ENCODE results near the gene NMBR. TPM values are rescaled to one million over a fixed set of nuclear protein-coding genes. Genes with fewer than 3 reads are reported as not detected.

NMBR gene
- total RNA-seq, 1 donor from 2014 or later: 0.22 TPM

- H3K4me3 Mint-ChIP-seq: no peak overlapping the region
- no peaks in the 10 kb centered on the region for H3K27me3 Mint-ChIP-seq
- DNase-seq (ENCODE audit: extremely low spot score, unreplicated experiment): no peak
- no peak for TF ChIP-seq CTCF (conservative IDR thresholded peaks at IDR 0.05)
- no peaks in the 10 kb centered on the region for H3K36me3 Mint-ChIP-seq
- no peaks in the 10 kb centered on the region for H3K4me1 Mint-ChIP-seq (ENCODE audit: unreplicated experiment)
- no peaks in the 10 kb centered on the region for H3K9me3 Mint-ChIP-seq
- H3K27ac Mint-ChIP-seq: no peak overlapping the region
Observed at GRCh38 chr6:142058551-142059290, 88.2 kb downstream of the NMBR start.

GRCh38 chr6:142055219-142055618 lies 91.7 kb downstream of the NMBR start:
- no peak for TF ChIP-seq CTCF (conservative IDR thresholded peaks at IDR 0.05)
- peaks cover 9% of the 10 kb centered on the region for H3K9me3 Mint-ChIP-seq
- no peak for DNase-seq (ENCODE audit: extremely low spot score, unreplicated experiment)
- H3K27ac Mint-ChIP-seq: no peak overlapping the region
- H3K4me1 Mint-ChIP-seq (ENCODE audit: unreplicated experiment): no peaks in the 10 kb centered on the region
- H3K36me3 Mint-ChIP-seq: no peaks in the 10 kb centered on the region
- no peak overlapping the region for H3K4me3 Mint-ChIP-seq
- no peaks in the 10 kb centered on the region for H3K27me3 Mint-ChIP-seq

- TF ChIP-seq CTCF (conservative IDR thresholded peaks at IDR 0.05): no peak
- H3K36me3 Mint-ChIP-seq: no peaks in the 10 kb centered on the region
- no peaks in the 10 kb centered on the region for H3K4me1 Mint-ChIP-seq (ENCODE audit: unreplicated experiment)
Observed at GRCh38 chr6:142051404-142051803, 95.5 kb downstream of the NMBR start.

GRCh38 chr6:142048593-142048980 lies 98.3 kb downstream of the NMBR start:
- no peaks in the 10 kb centered on the region for H3K4me1 Mint-ChIP-seq (ENCODE audit: unreplicated experiment)
- no peak overlapping the region for H3K27ac Mint-ChIP-seq
- H3K9me3 Mint-ChIP-seq: peaks cover 8% of the 10 kb centered on the region
- H3K27me3 Mint-ChIP-seq: peaks cover 10% of the 10 kb centered on the region
- no peaks in the 10 kb centered on the region for H3K36me3 Mint-ChIP-seq
- no peak for TF ChIP-seq CTCF (conservative IDR thresholded peaks at IDR 0.05)
- no peak for DNase-seq (ENCODE audit: extremely low spot score, unreplicated experiment)
- H3K4me3 Mint-ChIP-seq: no peak overlapping the region

More at GRCh38 chr6:142051404-142051803, 95.5 kb downstream of the NMBR start:
- no peak overlapping the region for H3K4me3 Mint-ChIP-seq
- peaks cover 9% of the 10 kb centered on the region for H3K9me3 Mint-ChIP-seq
- H3K27me3 Mint-ChIP-seq: peaks cover 5% of the 10 kb centered on the region
- H3K27ac Mint-ChIP-seq: no peak overlapping the region
- no peak for DNase-seq (ENCODE audit: extremely low spot score, unreplicated experiment)

GRCh38 chr6:142047934-142048592 lies 98.9 kb downstream of the NMBR start:
- Mint-ChIP-seq H3K9me3 (peaks cover 5% of the 10 kb centered on the region), H3K27me3 (peaks cover 15% of the 10 kb centered on the region), H3K4me3 (no peak overlapping the region), H3K36me3 (no peaks in the 10 kb centered on the region), H3K4me1 (ENCODE audit: unreplicated experiment) (no peaks in the 10 kb centered on the region), H3K27ac (no peak overlapping the region)
- no peak for TF ChIP-seq CTCF (conservative IDR thresholded peaks at IDR 0.05)
- no peak for DNase-seq (ENCODE audit: extremely low spot score, unreplicated experiment)

All from type B pancreatic cell (in vitro differentiated cells).